Measurements from ENCODE around the gene LINGO3. TPM values are rescaled to one million over a fixed set of nuclear protein-coding genes. Genes with fewer than 3 reads are reported as not detected.

LINGO3 gene, protein sequence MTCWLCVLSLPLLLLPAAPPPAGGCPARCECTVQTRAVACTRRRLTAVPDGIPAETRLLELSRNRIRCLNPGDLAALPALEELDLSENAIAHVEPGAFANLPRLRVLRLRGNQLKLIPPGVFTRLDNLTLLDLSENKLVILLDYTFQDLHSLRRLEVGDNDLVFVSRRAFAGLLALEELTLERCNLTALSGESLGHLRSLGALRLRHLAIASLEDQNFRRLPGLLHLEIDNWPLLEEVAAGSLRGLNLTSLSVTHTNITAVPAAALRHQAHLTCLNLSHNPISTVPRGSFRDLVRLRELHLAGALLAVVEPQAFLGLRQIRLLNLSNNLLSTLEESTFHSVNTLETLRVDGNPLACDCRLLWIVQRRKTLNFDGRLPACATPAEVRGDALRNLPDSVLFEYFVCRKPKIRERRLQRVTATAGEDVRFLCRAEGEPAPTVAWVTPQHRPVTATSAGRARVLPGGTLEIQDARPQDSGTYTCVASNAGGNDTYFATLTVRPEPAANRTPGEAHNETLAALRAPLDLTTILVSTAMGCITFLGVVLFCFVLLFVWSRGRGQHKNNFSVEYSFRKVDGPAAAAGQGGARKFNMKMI
- 0.19 and 0.23 TPM in 2 replicates for total RNA-seq (2014; rRNA removed; shearing (Covaris generic))

DNA sequence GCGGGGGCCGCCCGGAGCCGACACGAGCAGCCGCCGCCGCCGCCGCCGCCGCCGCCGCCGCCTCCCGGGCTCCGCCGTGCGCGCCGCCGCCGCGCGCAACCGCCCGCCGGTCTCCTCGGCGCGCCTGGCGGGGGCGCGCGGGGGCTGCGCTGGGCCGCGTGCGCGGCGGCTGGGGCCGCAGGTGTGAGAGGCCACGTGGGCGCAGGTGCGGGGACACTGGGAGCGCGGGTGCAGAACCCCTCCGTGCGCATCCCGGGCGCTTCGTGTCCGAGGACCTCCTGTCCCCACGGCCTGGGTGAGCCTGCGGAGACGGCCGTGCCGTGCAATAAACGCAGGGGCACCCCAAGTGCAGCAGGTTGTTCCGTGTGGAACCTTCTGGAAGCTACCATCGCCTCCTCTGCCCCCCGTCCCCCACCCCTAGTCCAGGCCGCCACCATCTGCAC lies at the start of gene LINGO3:
LINGO3 (minus strand) TSS at position 41 of the 443 bp plus-strand sequence. CDS start 16,378 bp downstream, outside the sequence.

GRCh38 chr19:2328401-2329148 lies 20.6 kb upstream of the LINGO3 start, which contains the start of the genes LSM7 and SPPL2B:
TSS of gene LSM7 (minus strand) at chr19:2328586. CDS start at chr19:2328566, 20 bp downstream.
TSS of gene SPPL2B (plus strand) at chr19:2328684. CDS start at chr19:2328710, 26 bp downstream.

GRCh38 chr19:2282062-2282861 lies 25.7 kb downstream of the LINGO3 start, which contains the start of gene PEAK3:
TSS of gene PEAK3 (minus strand) at chr19:2282175. CDS start at chr19:2280931, 1,244 bp downstream.

Other genes starting within 250 kb of the LINGO3 start
- gene MOB3A, start 211.8 kb downstream of the LINGO3 start, total RNA-seq (2014; rRNA removed; shearing (Covaris generic)) = 8.4 and 10.2 TPM in 2 replicates
- 3.6 and 6.2 TPM in 2 replicates for gene IZUMO4, start 211.2 kb downstream of the LINGO3 start, total RNA-seq (2014; rRNA removed; shearing (Covaris generic))
- 72.0 and 80.1 TPM in 2 replicates for gene AP3D1, start 156.6 kb downstream of the LINGO3 start, total RNA-seq (2014; rRNA removed; shearing (Covaris generic))
- 10.8 and 12.2 TPM in 2 replicates for gene DOT1L, start 144.2 kb downstream of the LINGO3 start, total RNA-seq (2014; rRNA removed; shearing (Covaris generic))
- gene PLEKHJ1, start 71.8 kb downstream of the LINGO3 start, total RNA-seq (2014; rRNA removed; shearing (Covaris generic)) = 54.7 and 60.4 TPM in 2 replicates
- gene SF3A2, start 71.3 kb downstream of the LINGO3 start, total RNA-seq (2014; rRNA removed; shearing (Covaris generic)) = 89.5 and 90.3 TPM in 2 replicates
- gene AMH, start 58.8 kb downstream of the LINGO3 start, total RNA-seq (2014; rRNA removed; shearing (Covaris generic)) = 16.8 and 19.0 TPM in 2 replicates
- gene JSRP1, start 51.7 kb downstream of the LINGO3 start, total RNA-seq (2014; rRNA removed; shearing (Covaris generic)) = not detected in 2 replicates
- not detected in 2 replicates for gene PEAK3, start 26.0 kb downstream of the LINGO3 start, total RNA-seq (2014; rRNA removed; shearing (Covaris generic))
- gene LSM7, start 20.4 kb upstream of the LINGO3 start, total RNA-seq (2014; rRNA removed; shearing (Covaris generic)) = 140 and 142 TPM in 2 replicates
- gene SPPL2B, start 20.5 kb upstream of the LINGO3 start, total RNA-seq (2014; rRNA removed; shearing (Covaris generic)) = 25.2 and 37.1 TPM in 2 replicates
- 0.57 TPM in 1 of 2 replicates, not detected in the other for gene TMPRSS9, start 52.1 kb upstream of the LINGO3 start, total RNA-seq (2014; rRNA removed; shearing (Covaris generic))
- gene TIMM13, start 119.4 kb upstream of the LINGO3 start, total RNA-seq (2014; rRNA removed; shearing (Covaris generic)) = 61.7 and 62.8 TPM in 2 replicates
- gene LMNB2, start 148.8 kb upstream of the LINGO3 start, total RNA-seq (2014; rRNA removed; shearing (Covaris generic)) = 123 and 130 TPM in 2 replicates
- gene GADD45B, start 168.0 kb upstream of the LINGO3 start, total RNA-seq (2014; rRNA removed; shearing (Covaris generic)) = 31.8 and 35.6 TPM in 2 replicates